Keratinocyte (primary cell): ENCODE results near the gene SPEM2. TPM values are rescaled to one million over a fixed set of nuclear protein-coding genes. Genes with fewer than 3 reads are reported as not detected.

Experiments used
- DNase-seq: peaks from one replicate; pipeline ENCODE4 v3.0.0-alpha.2; 2011; ENCODE audit warnings: low read depth, missing footprints, low spot score
- FAIRE-seq: peaks from 2 replicates; lab custom pipeline; 2011; peaks lifted over from hg19 to GRCh38; lab: Jason Lieb, UNC
- H2AFZ ChIP-seq: 2 replicates; pipeline ENCODE4 v1.6.0; 2012; ENCODE audit warnings: low read length, control low read depth, inconsistent platforms; ENCODE audit not compliant: control insufficient read depth
- H3K27ac ChIP-seq: 2 replicates; pipeline ENCODE4 v1.5.1; 2011; ENCODE audit warnings: low read length; ENCODE audit not compliant: control insufficient read depth, insufficient read depth
- H3K27me3 ChIP-seq: 3 replicates; pipeline ENCODE4 v1.6.0; 2011; ENCODE audit warnings: low read length; ENCODE audit not compliant: control insufficient read depth, insufficient read depth; ENCODE audit errors: extremely low read depth
- H3K36me3 ChIP-seq, 2 experiments: 2 replicates in 1 of 2; 3 replicates in 1 of 2; pipeline ENCODE4 v1.5.1; 2011; ENCODE audit warnings: low read length in 2 of 2, mild to moderate bottlenecking in 1 of 2; ENCODE audit not compliant: control insufficient read depth in 2 of 2, insufficient read depth in 2 of 2; ENCODE audit errors: extremely low read depth in 1 of 2
- H3K4me1 ChIP-seq: 3 replicates; pipeline ENCODE4 v1.5.1; 2011; ENCODE audit warnings: low read length; ENCODE audit not compliant: control insufficient read depth, insufficient read depth; ENCODE audit errors: extremely low read depth
- H3K4me2 ChIP-seq: 3 replicates; pipeline ENCODE4 v1.6.0; 2011; ENCODE audit warnings: low read depth, low read length; ENCODE audit not compliant: control insufficient read depth, insufficient read depth; ENCODE audit errors: extremely low read depth
- H3K4me3 ChIP-seq, 3 experiments: fragments of 200-600 bp in 1 of 3; sonication (generic) in 1 of 3; 2 replicates in 2 of 3; 3 replicates in 1 of 3; pipeline ENCODE4 v1.5.1; 2011 to 2016; ENCODE audit warnings: low read length in 3 of 3, mild to moderate bottlenecking in 3 of 3, control low read depth in 2 of 3, inconsistent platforms in 1 of 3, low read depth in 1 of 3, mixed read lengths in 1 of 3, mixed run types in 1 of 3, moderate library complexity in 1 of 3; ENCODE audit not compliant: control insufficient read depth in 2 of 3, insufficient read depth in 2 of 3; ENCODE audit errors: extremely low read depth in 1 of 3
- H3K79me2 ChIP-seq: 2 replicates; pipeline ENCODE4 v1.6.0; 2012; ENCODE audit warnings: low read length; ENCODE audit not compliant: control insufficient read depth, insufficient read depth
- H3K9ac ChIP-seq: 3 replicates; pipeline ENCODE4 v1.6.0; 2011; ENCODE audit warnings: low read length; ENCODE audit not compliant: control insufficient read depth, insufficient read depth; ENCODE audit errors: extremely low read depth
- H3K9me1 ChIP-seq: 3 replicates; pipeline ENCODE4 v1.6.0; 2011; ENCODE audit warnings: low read length; ENCODE audit not compliant: control insufficient read depth, insufficient read depth; ENCODE audit errors: extremely low read depth
- H3K9me3 ChIP-seq: 2 replicates; pipeline ENCODE4 v1.5.1; 2012; ENCODE audit warnings: low read depth, low read length; ENCODE audit not compliant: control insufficient read depth
- H4K20me1 ChIP-seq: 3 replicates; pipeline ENCODE4 v1.6.0; 2011; ENCODE audit warnings: low read length; ENCODE audit not compliant: control insufficient read depth, insufficient read depth; ENCODE audit errors: extremely low read depth
- EZH2 ChIP-seq: IDR thresholded peaks from one replicate; pipeline ENCODE4 v1.6.1; 2012; ENCODE audit warnings: inconsistent platforms, mild to moderate bottlenecking, low read length, moderate library complexity
- dilution Hi-C: fragments of 300-500 bp; cut with MboI; formaldehyde crosslinking; loops from one replicate; pipeline ENCODE4 v1.7.0; 2020; ENCODE audit warnings: low sequenced_read_pairs; ENCODE audit not compliant: extremely low pct_ligation_motif_present
- polyA minus RNA-seq, 3 experiments: library from RNA; depleted of rRNA, polyadenylated mRNA; stranded (reverse); fragments of >200 nt; gene quantifications; 1 replicate in 1 of 3; 2 replicates in 1 of 3; 3 replicates in 1 of 3; pipeline ENCODE4 v1.2.3, GENCODE V29; 2011
- polyA plus RNA-seq, 5 experiments: library from polyadenylated mRNA; depleted of rRNA in 3 of 5; stranded (reverse) in 3 of 5; stranded (forward) in 1 of 5; unstranded in 1 of 5; fragments of >200 nt; gene quantifications; 1 replicate in 1 of 5; 2 replicates in 3 of 5; 3 replicates in 1 of 5; pipeline versions ENCODE4 v1.2.1 to v1.2.3, GENCODE V29; 2011 to 2012; ENCODE audit warnings: missing spikeins in 2 of 5, low read depth in 1 of 5, low replicate concordance in 1 of 5
- TF ChIP-seq, protein P1 (sequence below), 3 experiments: IDR thresholded peaks in 1 of 3; conservative IDR thresholded peaks in 1 of 3; optimal IDR thresholded peaks in 1 of 3; 2 replicates in 2 of 3; 3 replicates in 1 of 3; pipeline versions ENCODE3 to v1.5.1; 2011; ENCODE audit warnings: low read length in 3 of 3, mild to moderate bottlenecking in 3 of 3, moderate library complexity in 2 of 3, control low read depth in 1 of 3, inconsistent platforms in 1 of 3; ENCODE audit not compliant: insufficient read depth in 2 of 3; ENCODE audit errors: extremely low read depth in 1 of 3

The SPEM2 gene
- not detected in 3 replicates for polyA plus RNA-seq
- polyA plus RNA-seq (2011; ENCODE audit: low read depth) = not detected
- not detected in 2 replicates for polyA plus RNA-seq (2011; cell fraction: cytosol; rRNA removed)
- not detected in 2 replicates for polyA plus RNA-seq (2011; cell fraction: nucleus; rRNA removed)
- not detected in 2 replicates for polyA plus RNA-seq (2012; ENCODE audit: low replicate concordance)
- not detected in 3 replicates for polyA minus RNA-seq
- polyA minus RNA-seq (2011; cell fraction: cytosol; rRNA and poly(A)+ RNA removed) = not detected
- polyA minus RNA-seq (2011; cell fraction: nucleus; rRNA and poly(A)+ RNA removed) = not detected in 2 replicates

DNA sequence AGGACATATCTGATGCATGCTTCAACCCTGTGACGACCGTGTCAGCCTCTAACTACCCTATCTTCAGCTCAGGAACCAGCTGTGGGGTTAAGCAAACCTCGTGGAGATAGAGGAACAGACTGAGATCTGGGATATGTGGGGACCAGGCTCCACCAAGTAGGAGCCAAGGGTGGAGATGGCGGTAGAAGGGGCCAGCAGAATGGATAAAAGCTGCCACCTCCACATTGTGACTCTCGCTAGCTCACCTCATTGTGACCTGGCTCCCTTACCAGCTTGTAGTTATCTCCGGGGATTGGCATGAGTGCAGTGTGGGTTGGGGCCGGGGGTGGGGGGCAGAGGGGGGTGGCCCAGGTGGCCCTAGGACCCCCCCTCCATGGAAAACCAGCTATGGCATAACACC, at the start of gene SPEM2:
Gene SPEM2, plus strand, starts transcription at position 301 of the 400 bp plus-strand sequence. Its CDS starts 73 bp downstream, at position 374.
- no peaks in the 10 kb centered on the region for H3K4me1 ChIP-seq
- FAIRE-seq (no peak), DNase-seq (no peak)
- H3K9ac ChIP-seq = no peak within 1 kb of the TSS
- H3K36me3 ChIP-seq = no peaks in the 10 kb centered on the region
- H3K27ac ChIP-seq = no peak within 1 kb of the TSS
- H3K79me2 ChIP-seq = no peaks in the 10 kb centered on the region
- H3K9me1 ChIP-seq = no peaks in the 10 kb centered on the region
- no peak within 1 kb of the TSS for H3K4me2 ChIP-seq
- TF ChIP-seq, protein P1, sequence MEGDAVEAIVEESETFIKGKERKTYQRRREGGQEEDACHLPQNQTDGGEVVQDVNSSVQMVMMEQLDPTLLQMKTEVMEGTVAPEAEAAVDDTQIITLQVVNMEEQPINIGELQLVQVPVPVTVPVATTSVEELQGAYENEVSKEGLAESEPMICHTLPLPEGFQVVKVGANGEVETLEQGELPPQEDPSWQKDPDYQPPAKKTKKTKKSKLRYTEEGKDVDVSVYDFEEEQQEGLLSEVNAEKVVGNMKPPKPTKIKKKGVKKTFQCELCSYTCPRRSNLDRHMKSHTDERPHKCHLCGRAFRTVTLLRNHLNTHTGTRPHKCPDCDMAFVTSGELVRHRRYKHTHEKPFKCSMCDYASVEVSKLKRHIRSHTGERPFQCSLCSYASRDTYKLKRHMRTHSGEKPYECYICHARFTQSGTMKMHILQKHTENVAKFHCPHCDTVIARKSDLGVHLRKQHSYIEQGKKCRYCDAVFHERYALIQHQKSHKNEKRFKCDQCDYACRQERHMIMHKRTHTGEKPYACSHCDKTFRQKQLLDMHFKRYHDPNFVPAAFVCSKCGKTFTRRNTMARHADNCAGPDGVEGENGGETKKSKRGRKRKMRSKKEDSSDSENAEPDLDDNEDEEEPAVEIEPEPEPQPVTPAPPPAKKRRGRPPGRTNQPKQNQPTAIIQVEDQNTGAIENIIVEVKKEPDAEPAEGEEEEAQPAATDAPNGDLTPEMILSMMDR (optimal IDR thresholded peaks at IDR 0.05 in 1 of 3, IDR thresholded peaks at IDR 0.05 in 1 of 3, conservative IDR thresholded peaks at IDR 0.05 in 1 of 3; ENCODE audit: extremely low read depth in 1 of 3, insufficient read depth in 2 of 3, low read length in 3 of 3) = no peak
- no peak for TF ChIP-seq EZH2
- dilution Hi-C loops = no loop called here
- H3K4me3 ChIP-seq = no peak within 1 kb of the TSS
- no peaks in the 10 kb centered on the region for H4K20me1 ChIP-seq
- no peaks in the 10 kb centered on the region for H3K27me3 ChIP-seq
- H3K9me3 ChIP-seq = no peaks in the 10 kb centered on the region
- no peak within 1 kb of the TSS for H2AFZ ChIP-seq

DNA sequence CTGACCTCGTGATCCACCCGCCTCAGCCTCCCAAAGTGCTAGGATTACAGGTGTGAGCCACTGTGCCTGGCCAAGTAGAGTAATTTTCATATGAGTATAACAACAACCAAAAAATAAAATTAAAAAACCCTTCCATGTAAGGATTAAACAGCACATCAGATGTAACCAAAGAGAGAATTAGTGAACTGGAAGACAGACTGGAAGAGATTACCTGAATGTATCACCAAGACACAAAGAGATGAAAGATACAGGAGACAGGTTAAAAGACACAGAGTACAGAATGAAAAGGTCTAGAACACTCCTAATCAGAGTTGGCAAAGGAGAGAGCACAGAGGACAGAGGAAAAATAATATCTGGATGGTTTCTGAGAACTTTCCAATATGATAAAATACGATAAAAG, 46.3 kb upstream of the SPEM2 start:
- FAIRE-seq (no peak), DNase-seq (no peak)
- no peak overlapping the region for H2AFZ ChIP-seq
- no peak overlapping the region for H3K27ac ChIP-seq
- H3K36me3 ChIP-seq = peaks cover 0 to 5% of the 10 kb centered on the region in 2 experiments
- no peaks in the 10 kb centered on the region for H3K9me1 ChIP-seq
- no peaks in the 10 kb centered on the region for H3K27me3 ChIP-seq
- H3K4me3 ChIP-seq = no peak overlapping the region
- dilution Hi-C loops = no loop called here
- TF ChIP-seq, protein P1 (optimal IDR thresholded peaks at IDR 0.05 in 1 of 3, IDR thresholded peaks at IDR 0.05 in 1 of 3, conservative IDR thresholded peaks at IDR 0.05 in 1 of 3; ENCODE audit: extremely low read depth in 1 of 3, insufficient read depth in 2 of 3, low read length in 3 of 3) = no peak
- TF ChIP-seq EZH2 = no peak
- H3K9ac ChIP-seq = no peak overlapping the region
- no peaks in the 10 kb centered on the region for H4K20me1 ChIP-seq
- no peaks in the 10 kb centered on the region for H3K9me3 ChIP-seq
- no peak overlapping the region for H3K4me2 ChIP-seq
- H3K4me1 ChIP-seq = peaks cover 14% of the 10 kb centered on the region
- H3K79me2 ChIP-seq = peaks cover 7% of the 10 kb centered on the region
